ENCODE data around the gene CALD1. TPM values are rescaled to one million over a fixed set of nuclear protein-coding genes. Genes with fewer than 3 reads are reported as not detected.

Gene CALD1
- total RNA-seq, 6 donors from 2014 or later, result 98.6 to 156 (median 124) TPM

DNA sequence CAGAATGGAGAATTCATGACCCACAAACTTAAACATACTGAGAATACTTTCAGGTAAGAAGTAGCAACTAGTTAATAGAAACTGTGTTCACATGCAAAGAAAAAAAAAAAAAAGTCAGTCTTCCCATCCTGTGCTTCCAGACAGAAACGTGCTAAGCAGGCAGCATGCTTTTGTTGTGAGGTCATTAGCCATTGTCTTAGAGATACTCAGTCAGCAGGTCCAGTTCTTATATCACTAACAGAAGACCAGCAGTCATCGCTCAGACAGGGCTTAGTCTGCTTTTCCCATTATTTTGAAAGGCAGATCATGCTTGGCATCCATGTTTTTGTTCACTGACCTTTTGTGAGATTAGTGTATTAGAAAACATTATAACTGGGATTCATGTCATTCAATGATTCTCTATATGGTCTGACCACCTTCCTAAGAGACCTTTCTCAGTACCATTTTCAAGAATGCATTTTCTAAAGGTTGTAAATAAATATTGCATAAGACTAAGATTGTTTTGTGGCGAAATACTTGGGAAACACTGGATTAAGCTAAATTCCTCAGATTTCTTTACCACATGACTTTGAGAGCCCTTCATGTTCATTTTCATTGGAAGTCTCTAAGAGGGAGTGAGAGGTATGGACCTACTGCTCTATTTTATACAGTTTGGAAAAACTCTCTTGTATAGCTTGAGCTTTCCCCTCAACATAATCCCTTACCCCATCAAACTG is 161.9 kb downstream of the CALD1 start:
- no peak overlapping the region for H3K27ac ChIP-seq
- 59 to 60% methylated on average over 3 of the region's 3 CpGs for WGBS, 2 donors
- no peaks in the 10 kb centered on the region for H3K9me3 ChIP-seq
- H3K4me1 ChIP-seq, result no peaks in the 10 kb centered on the region
- H3K36me3 ChIP-seq, result peaks cover 0 to 2% (median 0%) of the 10 kb centered on the region in 4 donors
- H3K4me3 ChIP-seq, result no peak overlapping the region
- DNase-seq (no peak), ATAC-seq (ENCODE audit: low FRiP score in 2 of 2) (no peak)
- H3K27me3 ChIP-seq, result no peaks in the 10 kb centered on the region
- TF ChIP-seq, protein P1, sequence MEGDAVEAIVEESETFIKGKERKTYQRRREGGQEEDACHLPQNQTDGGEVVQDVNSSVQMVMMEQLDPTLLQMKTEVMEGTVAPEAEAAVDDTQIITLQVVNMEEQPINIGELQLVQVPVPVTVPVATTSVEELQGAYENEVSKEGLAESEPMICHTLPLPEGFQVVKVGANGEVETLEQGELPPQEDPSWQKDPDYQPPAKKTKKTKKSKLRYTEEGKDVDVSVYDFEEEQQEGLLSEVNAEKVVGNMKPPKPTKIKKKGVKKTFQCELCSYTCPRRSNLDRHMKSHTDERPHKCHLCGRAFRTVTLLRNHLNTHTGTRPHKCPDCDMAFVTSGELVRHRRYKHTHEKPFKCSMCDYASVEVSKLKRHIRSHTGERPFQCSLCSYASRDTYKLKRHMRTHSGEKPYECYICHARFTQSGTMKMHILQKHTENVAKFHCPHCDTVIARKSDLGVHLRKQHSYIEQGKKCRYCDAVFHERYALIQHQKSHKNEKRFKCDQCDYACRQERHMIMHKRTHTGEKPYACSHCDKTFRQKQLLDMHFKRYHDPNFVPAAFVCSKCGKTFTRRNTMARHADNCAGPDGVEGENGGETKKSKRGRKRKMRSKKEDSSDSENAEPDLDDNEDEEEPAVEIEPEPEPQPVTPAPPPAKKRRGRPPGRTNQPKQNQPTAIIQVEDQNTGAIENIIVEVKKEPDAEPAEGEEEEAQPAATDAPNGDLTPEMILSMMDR (IDR thresholded peaks at IDR 0.05), result no peak
- TF ChIP-seq POLR2A (IDR thresholded peaks at IDR 0.05), result no peak
- TF ChIP-seq POLR2AphosphoS5 (IDR thresholded peaks at IDR 0.05), result no peak
- TF ChIP-seq EP300 (IDR thresholded peaks at IDR 0.05), result no peak

DNA sequence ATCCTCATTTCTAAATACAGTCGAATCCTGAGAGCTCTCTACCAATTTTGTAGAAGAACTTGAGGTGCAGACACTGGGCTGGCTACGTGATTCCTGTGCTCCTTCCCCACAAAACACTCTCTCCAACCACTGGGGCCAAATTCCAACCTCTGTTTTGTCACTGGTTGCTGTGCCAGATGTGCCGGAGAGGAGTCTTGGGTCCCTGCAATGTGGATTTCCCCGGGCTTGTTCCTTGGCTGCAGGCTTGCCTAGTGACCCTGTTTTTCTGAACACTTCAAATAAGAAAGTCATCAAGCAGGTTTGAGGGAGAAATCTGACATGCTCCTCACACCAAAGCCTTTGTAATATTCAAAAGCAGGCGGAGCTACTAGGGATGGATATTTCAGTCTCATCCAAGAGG is 162.5 kb downstream of the CALD1 start:
- H3K27me3 ChIP-seq, result no peaks in the 10 kb centered on the region
- no peak overlapping the region for H3K4me3 ChIP-seq
- H3K36me3 ChIP-seq, result peaks cover 0 to 3% (median 0%) of the 10 kb centered on the region in 4 donors
- H3K9me3 ChIP-seq, result no peaks in the 10 kb centered on the region
- ATAC-seq (ENCODE audit: low FRiP score in 2 of 2), result no peak
- H3K27ac ChIP-seq, result no peak overlapping the region
- DNase-seq, result no peak
- TF ChIP-seq, protein P1 (IDR thresholded peaks at IDR 0.05), result no peak
- WGBS, 2 donors, result 64 to 66% methylated on average over 5 of the region's 5 CpGs
- no peaks in the 10 kb centered on the region for H3K4me1 ChIP-seq

DNA sequence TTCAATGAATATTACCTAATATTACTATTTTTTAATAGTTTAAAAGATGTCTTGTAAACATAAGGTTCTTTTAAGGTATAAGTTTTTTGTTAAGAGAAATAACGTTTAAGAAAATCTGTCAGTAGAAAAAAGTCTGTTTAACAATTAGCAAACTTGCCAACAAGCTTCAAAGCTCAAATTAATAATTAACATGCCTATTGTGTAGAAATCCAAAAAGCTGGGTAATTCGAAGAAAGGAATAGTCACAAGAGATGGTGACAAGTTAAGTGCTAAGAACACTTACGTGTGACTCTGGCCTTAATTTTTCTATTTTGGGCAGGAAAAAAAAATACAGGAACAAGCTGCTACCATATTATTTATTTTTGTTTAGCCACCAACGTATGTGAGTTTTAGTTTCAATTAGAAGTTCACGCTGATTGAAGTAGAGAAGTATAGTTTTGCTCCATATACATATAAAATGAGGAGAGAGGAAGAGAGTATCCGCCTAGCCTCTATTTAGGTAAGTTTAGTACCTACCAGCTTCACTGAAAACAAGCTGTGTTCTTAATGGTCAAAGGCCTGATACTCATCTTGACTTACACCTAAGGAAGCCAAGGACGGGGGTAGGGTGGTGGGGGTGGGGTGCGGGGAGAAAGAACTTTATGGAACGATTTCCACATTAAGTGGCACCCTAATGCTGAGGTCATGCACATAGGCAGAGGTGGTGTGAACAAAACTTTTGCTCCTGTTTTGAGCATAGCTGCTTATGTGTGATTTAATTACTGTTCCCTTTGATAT is 163.4 kb downstream of the CALD1 start:
- no peaks in the 10 kb centered on the region for H3K9me3 ChIP-seq
- H3K27ac ChIP-seq, result no peak overlapping the region
- H3K4me1 ChIP-seq, result no peaks in the 10 kb centered on the region
- ATAC-seq (ENCODE audit: low FRiP score in 2 of 2), result no peak
- H3K36me3 ChIP-seq, result peaks cover 0 to 13% (median 3%) of the 10 kb centered on the region in 4 donors
- no peak overlapping the region for H3K4me3 ChIP-seq
- TF ChIP-seq POLR2AphosphoS5 (IDR thresholded peaks at IDR 0.05), result no peak
- no peak for TF ChIP-seq EP300 (IDR thresholded peaks at IDR 0.05)
- no peaks in the 10 kb centered on the region for H3K27me3 ChIP-seq
- 58 to 63% methylated on average over 9 of the region's 9 CpGs for WGBS, 2 donors
- DNase-seq, result no peak

DNA sequence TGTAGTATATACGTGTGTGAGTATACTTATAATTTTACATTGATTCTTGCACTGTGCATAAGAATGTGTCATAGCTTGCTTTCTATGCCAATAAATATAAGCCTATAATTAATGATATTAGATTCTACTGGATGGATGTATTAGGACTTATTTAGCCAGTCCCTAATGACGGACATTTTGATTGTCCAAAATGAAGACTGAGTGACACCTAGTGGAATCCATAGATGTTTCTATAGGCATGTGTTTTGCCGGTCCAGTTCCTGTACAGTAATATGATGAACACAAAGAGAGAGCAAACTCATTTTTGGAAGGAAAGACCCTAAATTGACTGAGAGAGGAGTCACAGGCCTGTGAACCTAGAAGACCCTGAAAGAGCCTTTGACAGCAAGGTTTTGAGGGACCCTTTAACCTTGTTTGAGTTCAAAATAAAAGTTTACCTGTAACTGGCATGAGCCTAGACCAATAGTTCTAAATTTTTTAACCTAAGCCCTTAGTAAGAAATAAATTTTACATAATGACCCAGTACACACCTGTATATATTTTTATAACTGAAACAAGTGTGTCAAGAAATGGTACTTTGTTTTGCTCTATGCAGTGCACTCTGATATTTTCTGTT is 164.5 kb downstream of the CALD1 start:
- H3K27me3 ChIP-seq, result no peaks in the 10 kb centered on the region
- no peak for ATAC-seq (ENCODE audit: low FRiP score in 2 of 2)
- no peak overlapping the region for H3K4me3 ChIP-seq
- H3K36me3 ChIP-seq, result peaks cover 0 to 19% (median 3%) of the 10 kb centered on the region in 4 donors
- H3K9me3 ChIP-seq, result no peaks in the 10 kb centered on the region
- TF ChIP-seq POLR2A (IDR thresholded peaks at IDR 0.05) (no peak), EP300 (IDR thresholded peaks at IDR 0.05) (no peak), POLR2AphosphoS5 (IDR thresholded peaks at IDR 0.05) (no peak)
- TF ChIP-seq, protein P1 (IDR thresholded peaks at IDR 0.05), result peak in 2 of 6 experiments; percentile 31 to 42
- no peak for DNase-seq
- no peaks in the 10 kb centered on the region for H3K4me1 ChIP-seq
- no peak overlapping the region for H3K27ac ChIP-seq
- WGBS, 2 donors, result 43 to 52% methylated on average over 3 of the region's 3 CpGs

DNA sequence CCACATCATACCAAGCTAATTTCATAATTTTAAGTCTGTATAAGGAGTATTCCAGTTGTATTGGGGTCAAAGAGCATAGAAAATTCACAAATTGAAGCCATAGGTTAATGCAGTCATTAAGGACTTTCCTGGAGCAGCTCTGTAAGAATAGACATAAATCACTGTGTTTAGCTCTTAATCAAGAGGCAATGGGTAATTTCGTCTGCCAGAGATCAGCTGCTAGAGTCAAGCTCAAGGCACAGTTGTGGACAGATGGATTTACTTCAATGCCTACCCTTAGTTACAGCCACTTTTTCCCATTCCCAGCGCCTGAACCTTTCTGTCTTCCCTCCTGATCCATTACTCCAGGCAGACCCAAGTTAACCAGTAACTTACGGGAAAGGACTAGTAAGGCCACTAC is 166.3 kb downstream of the CALD1 start:
- Histone ChIP-seq H3K36me3 (peaks cover 0 to 37% (median 6%) of the 10 kb centered on the region in 4 donors), H3K9me3 (no peaks in the 10 kb centered on the region), H3K4me3 (no peak overlapping the region), H3K27ac (no peak overlapping the region), H3K4me1 (no peaks in the 10 kb centered on the region), H3K27me3 (no peaks in the 10 kb centered on the region)
- DNase-seq (no peak), ATAC-seq (ENCODE audit: low FRiP score in 2 of 2) (no peak)
- TF ChIP-seq POLR2AphosphoS5 (IDR thresholded peaks at IDR 0.05), result no peak
- TF ChIP-seq EP300 (IDR thresholded peaks at IDR 0.05), result no peak
- TF ChIP-seq, protein P1 (IDR thresholded peaks at IDR 0.05), result no peak
- TF ChIP-seq POLR2A (IDR thresholded peaks at IDR 0.05), result no peak
- 72 to 85% methylated on average over 3 of the region's 3 CpGs for WGBS, 2 donors

Measured in upper lobe of left lung (tissue), 6 donors.